GM21528 (cell line): ENCODE measurements around the gene MRO.

Source experiments
- ATAC-seq: cut with Tn5 transposase; IDR thresholded peaks from one replicate; pipeline ENCODE4 v1.9.1; 2021; ENCODE audit warnings: mild to moderate bottlenecking, moderate library complexity; ENCODE audit not compliant: unreplicated experiment, low FRiP score

MRO gene

DNA sequence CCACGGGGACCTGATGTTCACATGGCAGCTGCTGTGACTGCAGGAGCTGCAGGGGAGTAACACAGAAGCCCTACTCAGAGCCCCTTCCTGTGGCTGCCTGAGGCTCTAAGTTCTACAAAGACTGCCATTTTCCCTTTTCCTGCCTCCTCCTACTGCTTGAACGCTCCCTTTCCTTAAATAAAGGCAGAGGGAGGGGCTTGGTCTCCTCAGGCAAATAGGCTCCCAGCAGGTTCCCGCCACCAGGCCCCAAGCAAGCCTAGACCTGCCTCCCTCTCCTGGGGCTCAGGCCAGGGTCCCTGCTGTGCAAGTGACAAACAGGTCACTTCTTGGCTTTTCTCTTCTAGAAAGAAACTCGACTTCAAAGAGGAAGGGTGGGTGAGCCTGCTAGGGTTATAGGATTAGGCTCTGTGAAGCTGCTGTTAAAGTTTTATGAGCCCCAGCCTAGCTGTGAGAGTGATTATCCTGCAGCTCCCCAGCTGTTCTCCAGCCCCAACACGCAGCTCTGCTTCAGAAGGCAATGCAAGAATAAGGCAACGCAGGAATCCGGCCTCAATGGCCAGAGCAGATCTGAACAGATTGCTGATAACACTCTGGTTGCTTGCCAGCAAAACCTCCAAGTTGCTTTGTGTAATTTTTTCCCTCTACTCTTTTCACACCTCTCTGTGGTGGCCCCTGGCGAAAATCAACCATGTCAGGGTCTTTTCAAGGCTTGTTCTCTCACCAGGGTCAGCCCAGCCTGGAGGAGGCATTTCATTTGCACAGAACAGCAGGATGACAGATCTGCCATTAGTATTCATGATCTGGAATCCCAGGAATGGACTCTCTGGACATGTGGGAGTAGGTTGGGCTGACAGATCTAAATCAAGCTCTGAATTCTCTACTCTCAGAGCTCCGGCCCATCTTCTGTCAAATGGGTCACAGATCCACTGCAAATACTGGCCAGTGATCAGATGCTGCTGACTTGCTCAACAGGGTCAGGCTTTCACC is 71.3 kb downstream of the MRO start:
- ATAC-seq, result no peak

DNA sequence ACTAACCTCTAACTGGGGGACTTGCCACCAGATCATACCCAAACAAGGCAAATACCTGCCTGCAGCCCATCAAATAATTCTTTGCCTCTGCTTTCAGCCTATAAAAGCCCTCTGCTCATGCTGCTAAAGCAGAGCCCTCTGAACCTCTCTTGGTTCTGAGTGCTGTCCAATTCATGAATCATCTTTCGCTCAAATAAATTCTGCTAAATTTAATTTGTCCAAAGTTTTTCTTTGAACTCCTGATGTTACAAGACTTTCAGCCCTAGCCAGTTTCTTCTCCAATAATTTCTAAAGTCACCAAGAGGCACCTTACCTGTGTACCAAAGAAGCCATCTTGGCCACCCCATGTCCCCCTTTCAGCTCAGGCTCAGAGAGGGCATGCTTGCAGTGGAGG is 72.0 kb downstream of the MRO start:
- no peak for ATAC-seq

DNA sequence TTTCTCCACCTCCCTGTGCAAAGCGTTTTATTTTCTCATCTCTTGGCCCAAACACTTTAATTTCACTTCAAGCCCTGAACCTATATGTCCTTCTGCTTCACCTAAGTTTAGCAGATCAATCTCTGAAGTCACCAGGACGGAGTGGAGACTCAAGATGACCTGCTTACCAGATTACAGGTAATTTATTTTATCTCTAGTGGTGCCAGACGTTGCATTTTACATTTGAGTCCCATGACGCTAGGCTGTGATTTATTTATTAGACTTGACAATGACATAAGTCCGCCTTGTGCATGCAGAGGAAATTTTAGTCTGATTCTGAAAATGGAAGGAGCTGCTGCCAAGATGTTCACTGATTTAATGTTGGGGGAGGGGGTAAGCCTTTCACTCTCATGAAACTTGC is 73.9 kb downstream of the MRO start:
- no peak for ATAC-seq
